Mucosa of rectum (tissue), 2 donors: ENCODE results near the gene P2RY6.

Experiments
- H3K27ac ChIP-seq, 2 donors: one replicate each; pipeline ENCODE4 v1.7.0; 2013; ENCODE audit warnings: inconsistent platforms in 2 of 2, low read depth in 2 of 2, low read length in 2 of 2
- H3K27me3 ChIP-seq, 2 donors: one replicate each; pipeline ENCODE4 v1.7.0; 2013; ENCODE audit warnings: low read length in 2 of 2; ENCODE audit not compliant: control insufficient read depth in 2 of 2, insufficient read depth in 2 of 2
- H3K36me3 ChIP-seq, 2 donors: one replicate each; pipeline ENCODE4 v1.7.0; 2013; ENCODE audit warnings: low read length in 2 of 2; ENCODE audit not compliant: control insufficient read depth in 2 of 2, insufficient read depth in 2 of 2
- H3K4me1 ChIP-seq, 2 donors: one replicate each; pipeline ENCODE4 v1.7.0; 2013; ENCODE audit warnings: low read length in 2 of 2, mild to moderate bottlenecking in 1 of 2; ENCODE audit not compliant: control insufficient read depth in 2 of 2, insufficient read depth in 2 of 2
- H3K4me3 ChIP-seq, 2 donors: one replicate each; pipeline ENCODE4 v1.7.0; 2013; ENCODE audit warnings: low read length in 2 of 2
- H3K9ac ChIP-seq, 2 donors: one replicate each; pipeline ENCODE4 v1.7.0; 2013; ENCODE audit warnings: low read length in 2 of 2, low read depth in 1 of 2, mild to moderate bottlenecking in 1 of 2
- H3K9me3 ChIP-seq, 2 donors: one replicate each; pipeline ENCODE4 v1.7.0; 2013; ENCODE audit warnings: low read length in 2 of 2; ENCODE audit not compliant: control insufficient read depth in 2 of 2
- donor health status: healthy.
- donor health status: Normal muscosa, but diverticular disease.

Gene P2RY6

DNA sequence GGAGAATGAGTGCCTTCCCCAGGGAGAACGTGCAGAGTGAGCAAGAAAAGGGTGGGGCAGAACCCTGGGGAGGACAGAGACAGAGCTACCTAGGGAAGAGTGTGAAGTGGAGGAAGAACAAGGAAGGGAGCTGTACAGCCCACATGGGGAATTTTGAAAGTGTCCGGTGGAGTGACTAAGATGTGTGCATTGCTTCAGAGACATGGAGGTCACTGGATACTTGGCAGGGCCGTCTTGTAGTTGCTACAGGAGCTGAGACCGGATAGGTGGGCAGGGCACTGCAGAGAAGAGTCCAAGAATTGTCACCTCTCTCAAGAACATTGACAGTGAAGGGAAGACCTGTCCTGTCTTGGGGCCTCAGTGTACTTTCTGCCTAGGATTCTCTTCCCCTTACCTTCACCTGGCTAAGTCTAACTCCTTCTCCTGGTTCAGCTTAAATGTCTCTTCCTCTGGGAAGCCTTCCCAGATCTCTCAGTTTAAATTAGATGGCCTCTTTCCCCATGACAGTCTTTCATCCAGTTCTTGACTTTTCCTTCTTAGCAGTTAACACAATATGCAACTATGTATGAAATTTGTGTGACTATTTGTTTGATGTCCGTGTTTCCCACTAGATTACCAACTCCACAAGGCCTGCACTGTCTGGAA, 9.2 kb upstream of the P2RY6 start:
- no peaks in the 10 kb centered on the region for H3K4me1 ChIP-seq
- H3K9me3 ChIP-seq: no peaks in the 10 kb centered on the region
- no peak overlapping the region for H3K27ac ChIP-seq
- no peak overlapping the region for H3K9ac ChIP-seq
- H3K4me3 ChIP-seq: no peak overlapping the region
- no peaks in the 10 kb centered on the region for H3K36me3 ChIP-seq
- H3K27me3 ChIP-seq: peaks cover 12 to 16% of the 10 kb centered on the region in 2 donors

DNA sequence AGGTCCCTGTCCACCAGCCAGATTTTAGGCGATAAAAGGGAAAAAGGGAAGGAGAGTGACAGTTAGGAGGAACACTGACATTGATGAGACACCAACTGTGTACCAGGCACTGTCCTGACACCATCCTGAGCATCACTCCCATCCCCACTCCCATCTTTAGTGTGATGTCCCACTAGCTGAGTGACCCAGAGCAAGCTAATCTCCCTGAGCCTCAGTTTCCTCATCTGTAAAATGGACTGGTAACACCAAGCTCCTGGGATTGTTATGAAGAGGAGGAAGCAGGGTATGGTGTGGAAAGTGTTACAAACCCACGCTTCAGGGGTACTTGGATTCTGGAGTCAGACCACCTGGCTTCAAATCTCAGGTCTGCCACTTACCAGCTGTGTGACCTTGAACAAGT, 8.5 kb upstream of the P2RY6 start:
- H3K9ac ChIP-seq: no peak overlapping the region
- no peaks in the 10 kb centered on the region for H3K4me1 ChIP-seq
- no peak overlapping the region for H3K27ac ChIP-seq
- H3K9me3 ChIP-seq: no peaks in the 10 kb centered on the region
- H3K27me3 ChIP-seq: peaks cover 12 to 16% of the 10 kb centered on the region in 2 donors
- no peaks in the 10 kb centered on the region for H3K36me3 ChIP-seq
- H3K4me3 ChIP-seq: no peak overlapping the region

DNA sequence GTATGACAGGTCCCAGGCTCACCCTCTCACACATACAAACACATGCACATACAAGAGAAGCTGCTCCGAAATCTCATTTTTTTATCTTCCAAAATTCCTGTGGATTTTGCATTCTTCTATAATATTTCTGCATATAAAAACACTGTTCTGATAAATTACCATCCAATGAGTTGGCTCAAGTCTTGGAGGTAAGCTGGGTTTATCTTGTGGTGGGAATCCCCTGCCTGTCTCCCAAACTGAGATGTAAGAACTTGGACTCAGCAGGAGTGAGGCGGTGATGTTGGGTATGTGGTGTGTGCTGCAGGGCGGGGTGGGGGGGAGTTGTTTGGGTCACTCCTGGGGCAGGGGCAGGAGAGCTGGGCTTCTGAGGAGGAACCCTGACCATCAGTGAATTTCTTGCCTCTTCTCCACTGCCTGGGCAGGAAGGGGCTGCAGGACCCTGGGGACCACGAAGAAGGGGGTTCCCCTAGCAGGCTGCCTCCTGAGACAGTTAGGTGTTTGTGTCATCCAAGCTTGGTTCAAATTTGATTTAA, 6.8 kb upstream of the P2RY6 start:
- H3K36me3 ChIP-seq: no peaks in the 10 kb centered on the region
- H3K9ac ChIP-seq: no peak overlapping the region
- H3K27me3 ChIP-seq: peaks cover 12 to 16% of the 10 kb centered on the region in 2 donors
- peaks cover 5 to 8% of the 10 kb centered on the region in 2 donors for H3K4me1 ChIP-seq
- H3K9me3 ChIP-seq: no peaks in the 10 kb centered on the region
- no peak overlapping the region for H3K27ac ChIP-seq
- H3K4me3 ChIP-seq: no peak overlapping the region

DNA sequence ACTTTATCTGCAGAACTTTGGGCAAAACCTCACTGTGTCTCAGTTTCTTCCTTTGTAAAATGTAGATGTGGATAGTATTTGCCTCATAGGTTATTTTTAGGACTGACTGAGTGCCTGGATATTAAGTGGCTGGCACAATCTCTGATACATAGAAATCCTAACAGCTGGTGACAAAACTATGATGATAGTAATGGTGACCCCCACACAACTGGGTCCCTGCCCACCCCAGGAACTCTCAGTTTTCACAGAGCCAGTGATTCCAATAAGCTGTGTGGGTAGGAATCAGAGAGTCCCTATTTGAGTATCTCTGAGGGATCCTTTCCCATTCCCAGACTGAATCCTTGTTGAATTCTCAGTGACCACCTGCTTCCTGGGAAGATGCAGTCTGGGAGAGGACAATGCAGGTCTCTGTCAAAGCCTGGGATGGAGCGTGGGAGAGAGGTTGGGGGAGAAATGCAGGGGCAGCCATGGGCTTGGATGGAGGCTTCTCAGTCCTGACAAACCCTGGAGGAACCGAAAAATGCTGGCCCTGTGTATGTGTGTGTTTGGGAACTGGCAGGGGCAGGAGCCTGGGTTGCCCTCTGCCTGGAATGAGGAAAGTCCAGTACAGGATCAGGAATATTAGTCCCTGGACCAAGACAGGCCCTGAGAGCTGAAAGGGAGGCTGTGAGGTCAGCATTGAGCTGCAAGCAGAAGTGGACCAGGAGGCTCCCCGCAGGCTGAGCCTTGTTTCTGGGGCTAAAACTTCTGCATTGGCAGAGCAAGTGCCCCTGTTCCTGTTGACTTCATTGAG, 6.1 kb upstream of the P2RY6 start:
- H3K36me3 ChIP-seq: no peaks in the 10 kb centered on the region
- H3K4me3 ChIP-seq: no peak overlapping the region
- H3K27ac ChIP-seq: no peak overlapping the region
- peaks cover 12 to 16% of the 10 kb centered on the region in 2 donors for H3K27me3 ChIP-seq
- H3K9ac ChIP-seq: no peak overlapping the region
- H3K9me3 ChIP-seq: no peaks in the 10 kb centered on the region
- H3K4me1 ChIP-seq: peaks cover 12 to 14% of the 10 kb centered on the region in 2 donors

DNA sequence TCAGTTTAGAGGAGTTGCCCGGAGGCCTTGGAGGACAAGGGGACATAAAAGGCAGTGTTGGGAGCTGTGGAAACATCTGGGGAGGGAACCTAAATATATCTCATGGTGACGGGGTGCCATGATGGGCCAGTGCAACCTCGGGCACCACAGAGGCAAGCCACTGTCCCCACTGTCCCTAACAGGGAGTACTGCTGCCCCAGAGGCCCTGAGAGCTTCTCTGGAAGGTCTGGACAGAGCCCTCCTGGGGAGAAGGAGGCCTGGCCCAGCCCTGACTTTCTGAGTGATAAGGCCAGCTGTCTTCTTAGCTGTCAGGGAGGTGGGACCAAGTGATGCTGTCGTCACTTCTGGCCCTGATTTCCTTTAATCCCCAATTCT, 5.5 kb upstream of the P2RY6 start:
- Histone ChIP-seq H3K9me3 (no peaks in the 10 kb centered on the region), H3K27ac (no peak overlapping the region), H3K4me3 (no peak overlapping the region), H3K4me1 (peaks cover 12 to 14% of the 10 kb centered on the region in 2 donors), H3K36me3 (no peaks in the 10 kb centered on the region), H3K27me3 (peaks cover 12 to 16% of the 10 kb centered on the region in 2 donors), H3K9ac (no peak overlapping the region)

- H3K9ac ChIP-seq: no peak overlapping the region
- peaks cover 12 to 14% of the 10 kb centered on the region in 2 donors for H3K4me1 ChIP-seq
- H3K27ac ChIP-seq: no peak overlapping the region
- no peaks in the 10 kb centered on the region for H3K36me3 ChIP-seq
- no peak overlapping the region for H3K4me3 ChIP-seq
- peaks cover 12 to 16% of the 10 kb centered on the region in 2 donors for H3K27me3 ChIP-seq
- H3K9me3 ChIP-seq: no peaks in the 10 kb centered on the region
Measured at GRCh38 chr11:73267122-73267846, 4.9 kb upstream of the P2RY6 start.

GRCh38 chr11:73267906-73268540, 4.1 kb upstream of the P2RY6 start:
- Histone ChIP-seq H3K27me3 (peaks cover 12% of the 10 kb centered on the region in 2 donors), H3K4me3 (no peak overlapping the region), H3K27ac (no peak overlapping the region), H3K9ac (no peak overlapping the region), H3K36me3 (no peaks in the 10 kb centered on the region), H3K9me3 (no peaks in the 10 kb centered on the region), H3K4me1 (peaks cover 12 to 14% of the 10 kb centered on the region in 2 donors)

- Histone ChIP-seq H3K9ac (no peak overlapping the region), H3K4me3 (no peak overlapping the region), H3K27me3 (peaks cover 5 to 7% of the 10 kb centered on the region in 2 donors), H3K36me3 (no peaks in the 10 kb centered on the region), H3K27ac (no peak overlapping the region), H3K9me3 (no peaks in the 10 kb centered on the region), H3K4me1 (peaks cover 12 to 14% of the 10 kb centered on the region in 2 donors)
Measured at GRCh38 chr11:73268671-73269271, 3.4 kb upstream of the P2RY6 start.

GRCh38 chr11:73269459-73270015, 2.6 kb upstream of the P2RY6 start:
- Histone ChIP-seq H3K27me3 (peaks cover 5% of the 10 kb centered on the region in 2 donors), H3K4me3 (no peak overlapping the region), H3K9me3 (no peaks in the 10 kb centered on the region), H3K9ac (no peak overlapping the region), H3K4me1 (peaks cover 12 to 14% of the 10 kb centered on the region in 2 donors), H3K27ac (no peak overlapping the region), H3K36me3 (no peaks in the 10 kb centered on the region)
